Breast epithelium (tissue), 3 donors: ENCODE data around the gene EBF3.

Experiments
- POLR2A ChIP-seq: fragments of 450-650 bp; IDR thresholded peaks from one replicate; pipeline ENCODE4 v1.6.1; 2016; ENCODE audit warnings: antibody characterized with exemption, mild to moderate bottlenecking, moderate library complexity
- POLR2AphosphoS5 ChIP-seq, 3 donors: sonication (generic); formaldehyde crosslinking; IDR thresholded peaks; one replicate each; pipeline ENCODE4 v1.6.1; 2017; ENCODE audit warnings: antibody characterized with exemption in 3 of 3
- TF ChIP-seq, protein P1 (sequence below), 3 donors: fragments of 450-650 bp; IDR thresholded peaks; one replicate each; pipeline ENCODE4 v1.5.1; 2016 to 2017; ENCODE audit warnings: antibody characterized with exemption in 3 of 3, mild to moderate bottlenecking in 3 of 3, moderate library complexity in 3 of 3

GRCh38 chr10:129875993-129876726 lies 87.9 kb downstream of the EBF3 start:
- TF ChIP-seq POLR2A (no peak), POLR2AphosphoS5 (IDR thresholded peaks at IDR 0.05) (no peak)
- TF ChIP-seq, protein P1, sequence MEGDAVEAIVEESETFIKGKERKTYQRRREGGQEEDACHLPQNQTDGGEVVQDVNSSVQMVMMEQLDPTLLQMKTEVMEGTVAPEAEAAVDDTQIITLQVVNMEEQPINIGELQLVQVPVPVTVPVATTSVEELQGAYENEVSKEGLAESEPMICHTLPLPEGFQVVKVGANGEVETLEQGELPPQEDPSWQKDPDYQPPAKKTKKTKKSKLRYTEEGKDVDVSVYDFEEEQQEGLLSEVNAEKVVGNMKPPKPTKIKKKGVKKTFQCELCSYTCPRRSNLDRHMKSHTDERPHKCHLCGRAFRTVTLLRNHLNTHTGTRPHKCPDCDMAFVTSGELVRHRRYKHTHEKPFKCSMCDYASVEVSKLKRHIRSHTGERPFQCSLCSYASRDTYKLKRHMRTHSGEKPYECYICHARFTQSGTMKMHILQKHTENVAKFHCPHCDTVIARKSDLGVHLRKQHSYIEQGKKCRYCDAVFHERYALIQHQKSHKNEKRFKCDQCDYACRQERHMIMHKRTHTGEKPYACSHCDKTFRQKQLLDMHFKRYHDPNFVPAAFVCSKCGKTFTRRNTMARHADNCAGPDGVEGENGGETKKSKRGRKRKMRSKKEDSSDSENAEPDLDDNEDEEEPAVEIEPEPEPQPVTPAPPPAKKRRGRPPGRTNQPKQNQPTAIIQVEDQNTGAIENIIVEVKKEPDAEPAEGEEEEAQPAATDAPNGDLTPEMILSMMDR (IDR thresholded peaks at IDR 0.05), result no peak
